HG03135 (cell line): ENCODE data around the gene FUT4.
"Not testable (repeated sequence)": the region's sequence is repeated elsewhere in the genome, so short reads cannot be mapped to it uniquely, and the experiment has no call there.

ENCODE experiments used
- ATAC-seq: cut with Tn5 transposase; IDR thresholded peaks from one replicate; pipeline ENCODE4 v1.9.1; 2021; ENCODE audit warnings: mild to moderate bottlenecking, moderate library complexity; ENCODE audit not compliant: unreplicated experiment

FUT4 gene

GRCh38 chr11:94563848-94564467 lies 20.2 kb downstream of the FUT4 start:
- no peak for ATAC-seq

- ATAC-seq, result no peak
These were observed 23.5 kb downstream of the FUT4 start, which contains the start of gene PIWIL4 for GRCh38 chr11:94567181-94567670. PIWIL4 (plus strand) TSS chr11:94567368; CDS start chr11:94567519, 151 bp downstream.

- no peak for ATAC-seq
These were observed 24.5 kb downstream of the FUT4 start for GRCh38 chr11:94568200-94568599.

- no peak for ATAC-seq
These were observed 25.0 kb downstream of the FUT4 start for GRCh38 chr11:94568717-94569116.

GRCh38 chr11:94572975-94573374 lies 29.3 kb downstream of the FUT4 start:
- not testable (repeated sequence) for ATAC-seq

- ATAC-seq, result no peak
These were observed 30.7 kb downstream of the FUT4 start for GRCh38 chr11:94574193-94574961.

- no peak for ATAC-seq
These were observed 32.6 kb downstream of the FUT4 start for GRCh38 chr11:94576306-94576705.

GRCh38 chr11:94577841-94578240 lies 34.1 kb downstream of the FUT4 start:
- no peak for ATAC-seq

- no peak for ATAC-seq
These were observed 38.2 kb downstream of the FUT4 start for GRCh38 chr11:94581926-94582325.

GRCh38 chr11:94583213-94583865 lies 39.6 kb downstream of the FUT4 start:
- ATAC-seq, result no peak

GRCh38 chr11:94583866-94584500 lies 40.3 kb downstream of the FUT4 start:
- ATAC-seq, result no peak

- no peak for ATAC-seq
These were observed 41.3 kb downstream of the FUT4 start for GRCh38 chr11:94584978-94585377.

- no peak for ATAC-seq
These were observed 41.7 kb downstream of the FUT4 start for GRCh38 chr11:94585399-94585798.

- ATAC-seq, result no peak
These were observed 42.8 kb downstream of the FUT4 start for GRCh38 chr11:94586546-94586945.

- no peak for ATAC-seq
These were observed 43.3 kb downstream of the FUT4 start for GRCh38 chr11:94586978-94587377.

- ATAC-seq, result peak; percentile 26
These were observed 44.7 kb downstream of the FUT4 start for GRCh38 chr11:94588366-94588942.

GRCh38 chr11:94590352-94591041 lies 46.8 kb downstream of the FUT4 start:
- ATAC-seq, result no peak

GRCh38 chr11:94593030-94593429 lies 49.3 kb downstream of the FUT4 start:
- ATAC-seq, result peak; percentile 78

- ATAC-seq, result peak; percentile 39
These were observed 51.4 kb downstream of the FUT4 start for GRCh38 chr11:94595076-94595475.

- ATAC-seq, result no peak
These were observed 54.2 kb downstream of the FUT4 start for GRCh38 chr11:94597896-94598295.
